NCI-H1694 treated with DMSO at 0.1 percent for 48 hours (cell line): Measurements from ENCODE around the gene CEP295NL.
"Not testable (repeated sequence)": the region's sequence is repeated elsewhere in the genome, so short reads cannot be mapped to it uniquely, and the experiment has no call there.

Experiments used
- DNase-seq: peaks from one replicate; lab custom pipeline; 2025; lab: John Stamatoyannopoulos, UW

CEP295NL gene

DNA sequence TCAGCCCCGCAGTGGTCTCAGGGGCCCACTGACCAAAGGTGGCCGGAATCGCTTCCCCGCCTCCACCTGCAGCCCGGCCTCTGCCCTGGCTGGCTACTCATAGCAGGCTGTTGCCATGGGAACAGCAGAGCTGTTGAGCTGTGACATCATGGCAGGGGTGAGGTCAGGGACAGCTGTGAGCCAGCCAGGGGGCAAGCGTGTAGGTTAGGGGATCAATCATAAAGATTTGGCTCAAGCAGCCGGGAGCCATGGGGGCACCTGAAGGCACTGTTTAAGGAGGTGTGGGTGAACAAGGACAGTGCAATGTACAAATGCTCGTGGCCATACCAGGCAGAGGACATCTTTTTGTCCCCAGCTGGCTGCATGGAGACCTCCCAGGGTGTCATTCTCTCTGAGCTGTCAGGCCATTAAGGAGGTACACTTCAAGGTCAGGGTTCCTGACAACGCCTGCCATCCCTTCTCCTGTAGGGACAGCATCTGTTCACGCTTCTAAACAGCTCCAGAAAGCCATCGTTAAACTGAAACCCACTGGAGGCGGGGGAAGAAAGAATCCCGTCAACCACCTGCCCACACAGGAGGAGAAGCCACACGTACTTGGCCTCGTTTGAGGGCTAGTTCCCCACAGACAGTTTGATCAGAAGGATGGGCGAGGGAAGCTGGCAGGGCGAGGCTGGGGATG lies at the start of gene CEP295NL:
TSS of gene CEP295NL (minus strand) at position 101 of the 679 bp plus-strand sequence. CDS start 1,373 bp downstream, outside the sequence.
- no peak for DNase-seq

- DNase-seq, result no peak
Observed at GRCh38 chr17:78952706-78953105, 49.7 kb upstream of the CEP295NL start.

DNA sequence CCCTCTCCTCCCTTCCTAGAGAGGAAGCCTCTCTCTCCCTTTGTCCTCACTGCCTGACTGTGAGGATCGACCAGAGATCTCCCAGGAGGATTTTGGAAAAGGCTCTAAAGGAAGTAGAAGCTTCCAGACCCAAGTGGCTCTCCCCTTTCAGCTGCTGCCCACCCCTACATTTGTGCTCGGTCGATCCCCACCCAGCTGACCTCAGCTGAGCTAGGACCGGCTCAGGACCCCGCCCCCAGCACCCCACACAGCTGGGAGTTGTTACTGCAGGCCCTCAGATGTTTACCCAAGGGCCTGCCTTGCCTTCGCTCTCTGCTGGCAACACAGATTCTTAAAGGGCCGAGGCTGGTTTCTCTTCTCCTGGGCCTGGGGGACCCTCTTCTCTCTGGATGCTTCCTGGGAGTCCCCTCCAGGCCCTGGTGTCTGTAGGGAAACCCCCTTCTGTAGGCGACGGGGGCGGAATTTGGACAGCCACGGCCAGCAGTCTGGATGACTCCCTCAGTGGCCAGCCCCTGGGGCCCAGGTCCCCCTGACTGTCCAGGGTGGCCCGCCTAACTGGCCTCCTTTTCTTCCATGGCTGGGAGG lies 49.1 kb upstream of the CEP295NL start:
- DNase-seq, result no peak

DNA sequence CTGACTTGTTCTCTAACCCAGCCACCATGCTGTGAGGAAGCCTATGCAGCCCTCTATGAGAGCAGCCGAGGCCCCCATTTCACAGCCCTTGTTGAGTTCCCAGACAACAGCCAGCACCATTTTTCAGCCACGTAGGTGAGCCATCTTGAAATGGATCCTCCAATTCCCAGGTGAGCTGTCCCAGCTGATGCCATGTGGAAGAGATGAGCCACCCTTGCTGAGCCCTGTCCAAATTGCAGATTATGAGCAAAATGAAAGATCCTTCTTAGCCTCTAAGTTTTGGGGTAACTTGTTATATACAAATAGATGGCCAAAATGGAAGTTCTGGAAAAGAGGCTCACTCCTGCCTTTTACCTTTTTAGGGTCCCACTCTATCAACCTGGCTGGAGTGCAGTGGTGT lies 47.9 kb upstream of the CEP295NL start:
- no peak for DNase-seq

- no peak for DNase-seq
Observed at GRCh38 chr17:78947235-78948149, 44.5 kb upstream of the CEP295NL start.

DNA sequence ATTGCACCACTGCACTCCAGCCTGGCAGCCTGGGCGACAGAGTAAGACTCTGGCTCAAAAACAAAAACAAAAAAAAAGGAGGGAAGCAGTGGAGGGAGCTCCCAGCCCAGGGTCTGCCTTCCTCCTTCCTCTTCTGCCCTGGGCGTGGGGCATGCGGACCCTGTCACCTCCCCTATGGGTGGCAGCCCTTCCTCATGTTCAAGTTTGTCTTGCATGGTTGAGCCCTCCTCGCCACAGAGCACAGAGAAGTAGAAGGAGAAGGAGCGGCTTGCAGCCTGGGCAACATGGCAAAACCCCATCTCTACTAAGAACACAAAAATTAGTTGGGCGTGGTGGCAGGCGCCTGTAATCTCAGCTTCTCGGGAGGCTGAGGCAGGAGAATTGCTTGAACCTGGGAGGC lies 43.6 kb upstream of the CEP295NL start:
- DNase-seq, result no peak

DNA sequence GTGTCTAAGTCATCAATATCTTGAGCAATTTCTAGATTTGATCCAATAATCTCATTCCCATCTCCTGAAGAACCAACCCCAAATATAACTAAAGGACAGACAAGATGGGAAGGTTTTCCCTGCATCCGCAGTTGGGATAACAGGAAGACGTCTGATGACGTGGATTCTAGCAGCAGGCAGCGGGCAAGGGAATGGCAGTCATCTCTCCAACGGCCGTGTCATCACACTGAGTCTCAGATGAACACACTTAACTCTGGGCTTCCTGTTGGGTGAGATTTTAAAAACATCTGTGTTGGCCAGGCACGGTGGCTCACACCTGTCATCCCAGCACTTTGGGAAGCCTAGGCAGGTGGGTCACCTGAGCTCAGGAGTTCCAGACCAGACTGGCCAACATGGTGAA lies 43.1 kb upstream of the CEP295NL start:
- no peak for DNase-seq

DNA sequence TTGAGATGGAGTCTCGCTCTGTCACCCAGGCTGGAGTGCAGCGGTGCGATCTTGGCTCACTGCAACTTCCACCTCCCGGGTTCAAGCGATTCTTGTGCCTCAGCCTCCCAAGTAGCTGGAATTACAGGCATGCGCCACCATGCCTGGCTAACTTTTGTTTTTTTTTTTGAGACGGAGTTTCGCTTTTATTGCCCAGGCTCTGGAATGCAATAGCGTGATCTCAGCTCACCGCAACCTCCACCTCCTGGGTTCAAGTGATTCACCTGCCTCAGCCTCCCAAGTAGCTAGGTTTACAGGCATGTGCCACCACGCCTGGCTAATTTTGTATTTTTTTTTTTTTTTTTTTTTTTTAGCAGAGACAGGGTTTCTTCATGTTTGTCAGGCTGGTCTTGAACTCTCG lies 42.5 kb upstream of the CEP295NL start:
- DNase-seq, result not testable (repeated sequence)

GRCh38 chr17:78944956-78945355 lies 42.0 kb upstream of the CEP295NL start:
- DNase-seq, result no peak

DNA sequence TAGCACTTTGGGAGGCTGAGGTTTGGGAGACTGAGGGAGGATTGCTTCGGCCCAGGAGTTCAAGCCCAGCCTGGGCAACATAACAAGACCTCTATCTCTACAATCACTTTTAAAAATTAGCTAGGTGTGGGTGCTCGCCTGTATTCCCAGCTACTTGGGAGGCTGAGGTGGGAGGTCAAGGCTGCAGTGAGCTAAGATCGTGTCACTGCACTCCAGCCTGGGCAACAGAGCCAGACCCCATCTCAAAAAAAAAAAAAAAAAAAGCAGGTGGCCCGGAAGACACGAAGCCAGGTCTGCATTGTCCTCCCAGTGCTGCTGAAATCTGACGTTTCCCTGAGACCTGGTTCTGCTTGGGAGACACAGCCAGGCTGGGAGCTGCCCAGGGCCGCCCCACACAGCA lies 41.0 kb upstream of the CEP295NL start:
- DNase-seq, result no peak

- DNase-seq, result no peak
Observed at GRCh38 chr17:78940708-78941107, 37.7 kb upstream of the CEP295NL start.

DNA sequence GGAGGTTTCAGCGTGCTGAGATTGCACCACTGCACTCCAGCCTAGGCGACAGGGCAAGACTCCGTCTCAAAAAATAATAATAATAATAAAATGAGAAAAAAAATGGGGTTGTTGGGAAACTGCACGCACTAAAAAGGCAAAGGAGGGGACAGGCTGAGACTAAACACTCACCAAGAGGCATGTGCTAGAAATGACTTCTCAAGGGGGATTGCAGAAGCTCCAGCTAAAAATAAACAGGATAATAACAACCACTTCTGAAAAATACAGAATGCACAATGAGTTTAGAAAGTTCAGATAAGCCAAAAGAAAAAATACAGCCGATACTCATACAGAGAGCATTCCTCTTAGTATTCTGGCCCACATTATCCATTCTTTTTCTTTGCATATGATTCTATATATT lies 37.3 kb upstream of the CEP295NL start:
- no peak for DNase-seq

DNA sequence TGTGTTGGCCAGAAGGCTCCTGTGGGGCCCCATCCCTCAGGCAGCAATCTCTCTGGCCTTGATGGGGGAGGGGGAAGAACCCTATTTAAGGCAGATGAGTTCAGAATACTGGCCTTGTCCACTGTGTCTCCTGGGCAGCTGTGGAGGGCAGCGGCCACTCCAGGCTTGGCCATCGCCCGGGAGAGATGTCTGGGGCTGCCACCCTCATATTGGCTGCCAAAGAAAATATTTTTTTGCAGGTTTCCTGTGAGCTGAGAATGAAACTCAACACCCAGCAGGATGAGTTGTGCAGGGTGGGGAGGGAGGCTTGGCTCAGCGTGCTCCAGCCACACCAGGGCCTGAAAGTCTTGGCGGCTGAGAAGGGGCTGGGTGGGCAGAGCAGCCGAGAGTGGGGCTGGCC lies 36.6 kb upstream of the CEP295NL start:
- DNase-seq, result no peak

DNA sequence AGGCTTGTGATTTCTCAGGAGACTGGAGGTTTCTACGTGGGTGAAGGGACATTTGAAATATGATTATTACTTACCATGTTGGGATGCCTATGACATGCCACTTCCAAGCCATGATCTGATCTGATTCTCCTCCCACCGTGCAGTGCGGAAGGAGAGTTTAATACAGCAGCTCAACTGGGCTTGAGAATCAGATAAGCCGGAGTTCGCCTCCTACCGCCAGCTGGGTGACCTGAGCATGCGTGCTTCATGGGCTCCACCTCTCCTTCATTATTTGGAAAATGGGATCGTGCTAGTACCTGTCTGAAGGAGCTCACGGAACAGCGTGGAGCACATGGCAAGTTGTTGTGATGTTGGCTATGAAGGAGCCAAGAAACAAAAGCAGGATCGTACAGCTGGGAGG lies 34.6 kb upstream of the CEP295NL start:
- DNase-seq, result no peak

- peak; percentile 75 for DNase-seq
Observed at GRCh38 chr17:78935419-78936323, 32.7 kb upstream of the CEP295NL start.

- no peak for DNase-seq
Observed at GRCh38 chr17:78934681-78935418, 31.8 kb upstream of the CEP295NL start.

- peak; percentile 67 for DNase-seq
Observed at GRCh38 chr17:78933959-78934568, 31.1 kb upstream of the CEP295NL start.

- no peak for DNase-seq
Observed at GRCh38 chr17:78933025-78933958, 30.3 kb upstream of the CEP295NL start.
